ENCODE data around the gene SLC25A6. TPM values are rescaled to one million over a fixed set of nuclear protein-coding genes. Genes with fewer than 3 reads are reported as not detected.
"Not testable (repeated sequence)": the region's sequence is repeated elsewhere in the genome, so short reads cannot be mapped to it uniquely, and the experiment has no call there.

Gene SLC25A6
- total RNA-seq, 1 donor from 2014 or later: 329 TPM

GRCh38 chrX:1412551-1413161 is 20.7 kb upstream of the SLC25A6 start:
- no peak for DNase-seq (ENCODE audit: low spot score)

DNA sequence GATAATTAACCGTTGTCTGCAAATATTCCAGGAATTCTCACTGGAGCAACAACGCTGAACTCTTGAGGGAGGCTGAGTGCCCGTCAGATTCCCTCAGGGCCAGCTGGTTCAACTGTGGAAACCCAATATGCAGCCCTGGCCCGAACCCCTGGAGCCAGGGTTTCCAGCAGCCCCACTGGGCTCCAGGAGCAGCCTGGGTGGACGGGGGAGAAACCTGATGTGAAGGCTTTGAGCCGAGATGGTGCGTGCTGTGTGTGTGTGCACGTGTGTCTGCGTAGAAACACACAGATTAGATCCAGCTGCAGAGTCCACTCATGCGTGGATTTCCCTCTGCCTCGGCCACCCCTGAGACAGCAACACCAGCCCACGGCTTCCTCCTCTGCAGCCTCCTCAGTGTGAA is 19.4 kb upstream of the SLC25A6 start:
- DNase-seq (ENCODE audit: low spot score): no peak

DNA sequence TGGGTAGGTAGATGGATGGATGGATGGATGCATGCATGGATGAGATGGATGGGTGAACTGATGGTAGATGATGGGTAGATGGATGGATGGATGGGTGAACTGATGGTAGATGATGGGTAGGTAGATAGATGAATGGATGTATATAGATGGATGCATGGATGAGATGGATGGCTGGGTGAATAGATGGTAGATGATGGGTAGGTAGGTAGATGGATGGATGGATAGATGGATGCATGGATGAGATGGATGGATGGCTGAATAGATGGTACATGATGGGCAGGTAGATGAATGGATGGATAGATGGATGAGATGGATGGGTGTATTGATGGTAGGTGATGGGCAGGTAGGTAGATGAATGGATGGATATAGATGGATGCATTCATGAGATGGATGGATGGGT is 15.1 kb upstream of the SLC25A6 start:
- no peak for DNase-seq (ENCODE audit: low spot score)

DNA sequence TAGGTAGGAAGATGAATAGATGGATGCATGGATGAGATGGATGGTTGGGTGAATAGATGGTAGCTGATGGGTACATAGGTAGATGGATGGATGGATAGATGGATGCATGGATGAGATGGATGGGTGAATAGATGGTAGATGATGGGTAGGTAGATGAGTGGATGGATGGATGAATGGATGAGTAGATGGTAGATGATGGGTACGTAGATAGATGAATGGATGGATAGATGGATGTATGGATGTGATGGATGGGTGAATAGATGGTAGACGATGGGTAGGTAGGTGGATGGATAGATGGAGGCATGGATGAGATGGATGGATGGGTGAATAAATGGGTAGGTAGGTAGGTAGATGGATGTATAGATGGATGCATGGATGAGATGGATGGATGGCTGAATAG is 13.9 kb upstream of the SLC25A6 start:
- not testable (repeated sequence) for DNase-seq (ENCODE audit: low spot score)

GRCh38 chrX:1403867-1404266 is 12.0 kb upstream of the SLC25A6 start:
- DNase-seq (ENCODE audit: low spot score): not testable (repeated sequence)

GRCh38 chrX:1403228-1403627 is 11.3 kb upstream of the SLC25A6 start:
- no peak for DNase-seq (ENCODE audit: low spot score)

DNA sequence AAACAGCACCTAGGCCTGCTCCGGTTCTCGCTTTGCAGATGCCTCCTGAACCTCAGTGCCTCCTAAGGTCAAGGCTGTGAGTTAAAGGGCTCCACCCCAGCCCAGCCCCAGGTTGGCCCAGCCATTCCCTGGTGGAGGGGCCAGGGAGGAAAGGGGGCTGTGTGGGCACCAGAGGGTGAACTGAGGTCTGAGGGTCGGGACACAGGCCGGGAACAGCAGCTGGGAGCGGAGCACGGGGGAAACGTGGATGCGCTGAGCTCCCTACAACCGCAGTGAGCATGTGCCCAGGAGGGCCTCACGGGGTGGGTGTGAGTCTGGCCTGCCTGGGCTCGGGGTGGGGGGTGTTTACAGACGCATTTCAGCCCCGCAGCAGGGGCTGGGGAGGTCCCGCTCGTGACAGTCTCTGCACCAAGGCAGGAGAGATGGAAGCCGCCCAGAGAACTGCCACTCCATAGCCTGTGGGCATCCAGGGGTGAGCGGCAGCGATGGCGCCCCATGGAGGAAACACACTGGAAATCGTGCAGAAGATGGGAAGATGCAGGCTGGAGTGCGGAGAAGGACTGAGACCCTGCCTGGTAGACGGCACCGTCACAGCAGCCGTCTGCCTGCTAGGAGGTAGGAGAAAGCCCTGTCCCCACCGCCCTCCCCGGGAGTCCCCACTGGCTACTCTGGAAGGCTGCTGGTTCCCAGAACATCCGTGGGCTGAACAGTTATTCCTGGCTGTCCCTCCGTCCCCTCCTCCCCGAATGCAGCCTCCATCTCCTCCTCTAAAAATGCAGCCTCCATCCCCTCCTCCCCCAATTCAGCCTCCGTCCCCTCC is 9.9 kb upstream of the SLC25A6 start:
- no peak for DNase-seq (ENCODE audit: low spot score)

DNA sequence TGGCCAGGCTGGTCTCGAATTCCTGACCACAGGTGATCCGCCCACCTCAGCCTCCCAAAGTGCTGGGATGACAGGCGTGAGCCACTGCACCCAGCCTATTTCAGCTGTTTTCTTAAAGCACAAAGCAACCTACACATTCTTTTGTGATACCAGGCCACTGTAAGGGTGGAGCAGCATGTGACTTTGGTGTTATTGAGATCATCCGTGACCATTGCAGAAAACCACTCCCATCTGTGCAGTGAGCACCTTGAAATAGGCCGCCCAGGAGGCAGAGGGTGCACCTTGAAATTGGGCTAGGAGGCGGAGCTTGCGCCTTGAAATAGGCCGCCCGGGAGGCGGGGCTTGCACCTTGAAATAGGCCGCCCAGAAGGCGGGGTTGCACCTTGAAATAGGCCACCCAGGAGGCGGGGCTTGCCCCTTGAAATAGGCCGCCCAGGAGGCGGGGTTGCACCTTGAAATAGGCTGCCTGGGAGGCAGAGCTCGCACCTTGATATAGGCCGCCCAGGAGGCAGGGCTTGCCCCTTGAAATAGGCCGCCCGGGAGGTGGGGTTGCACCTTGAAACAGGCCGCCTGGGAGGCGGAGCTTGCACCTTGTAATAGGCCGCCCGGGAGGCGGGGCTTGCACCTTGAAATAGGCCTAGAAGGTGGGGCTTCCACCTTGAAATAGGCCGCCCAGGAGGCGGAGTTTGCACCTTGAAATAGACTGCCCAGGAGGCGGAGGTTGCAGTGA is 9.0 kb upstream of the SLC25A6 start:
- no peak for DNase-seq (ENCODE audit: low spot score)

GRCh38 chrX:1400049-1400448 is 8.1 kb upstream of the SLC25A6 start:
- no peak for DNase-seq (ENCODE audit: low spot score)

DNA sequence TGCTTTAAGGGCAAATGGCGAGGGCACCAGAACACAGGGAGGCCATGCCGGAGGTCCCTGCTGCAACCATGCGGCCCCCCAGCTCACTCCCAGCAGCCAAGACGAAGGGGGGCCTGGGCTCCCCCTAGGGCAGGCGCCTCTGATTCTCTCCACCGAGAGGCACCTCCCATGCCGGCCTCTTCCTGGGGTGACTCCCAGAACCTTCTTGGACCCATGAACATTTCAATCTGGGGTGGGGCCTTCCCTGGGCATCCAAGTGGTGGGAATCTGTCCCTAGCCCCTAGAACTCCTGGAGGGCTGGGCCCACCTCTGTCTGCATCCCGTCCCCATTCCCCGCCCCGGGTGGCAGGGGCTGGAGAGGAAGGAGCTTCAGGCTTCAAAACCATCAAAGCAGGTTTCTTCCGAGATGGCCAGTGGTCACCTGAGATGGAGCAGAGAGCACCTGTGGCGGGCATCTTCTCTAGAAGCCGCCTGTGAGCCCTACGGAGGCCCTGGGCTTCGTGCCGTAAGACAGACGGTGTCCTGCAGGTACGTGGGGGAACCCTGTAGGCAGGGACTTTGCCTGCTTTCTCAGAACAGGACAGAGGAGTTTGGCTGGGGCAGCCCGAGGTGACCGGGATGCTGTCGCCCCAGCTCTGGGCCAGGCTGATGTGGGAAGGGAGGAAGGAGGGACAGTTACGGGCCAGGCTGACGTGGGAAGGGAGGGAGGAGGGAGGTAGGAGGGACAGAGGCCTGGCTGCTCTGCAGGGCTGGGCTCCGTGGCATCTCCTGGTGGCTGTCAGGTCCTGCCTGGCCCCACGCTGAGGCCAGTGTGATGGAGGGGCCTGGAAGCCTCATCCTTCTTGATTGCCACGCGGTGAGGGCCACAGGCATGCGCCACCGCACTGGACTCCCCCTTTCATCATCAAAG is 6.8 kb upstream of the SLC25A6 start:
- DNase-seq (ENCODE audit: low spot score): no peak

- DNase-seq (ENCODE audit: low spot score): no peak
Observed at GRCh38 chrX:1397441-1398270, 5.7 kb upstream of the SLC25A6 start.

- DNase-seq (ENCODE audit: low spot score): no peak
Observed at GRCh38 chrX:1397001-1397400, 5.1 kb upstream of the SLC25A6 start.

GRCh38 chrX:1395646-1396216 is 3.8 kb upstream of the SLC25A6 start:
- DNase-seq (ENCODE audit: low spot score): no peak

DNA sequence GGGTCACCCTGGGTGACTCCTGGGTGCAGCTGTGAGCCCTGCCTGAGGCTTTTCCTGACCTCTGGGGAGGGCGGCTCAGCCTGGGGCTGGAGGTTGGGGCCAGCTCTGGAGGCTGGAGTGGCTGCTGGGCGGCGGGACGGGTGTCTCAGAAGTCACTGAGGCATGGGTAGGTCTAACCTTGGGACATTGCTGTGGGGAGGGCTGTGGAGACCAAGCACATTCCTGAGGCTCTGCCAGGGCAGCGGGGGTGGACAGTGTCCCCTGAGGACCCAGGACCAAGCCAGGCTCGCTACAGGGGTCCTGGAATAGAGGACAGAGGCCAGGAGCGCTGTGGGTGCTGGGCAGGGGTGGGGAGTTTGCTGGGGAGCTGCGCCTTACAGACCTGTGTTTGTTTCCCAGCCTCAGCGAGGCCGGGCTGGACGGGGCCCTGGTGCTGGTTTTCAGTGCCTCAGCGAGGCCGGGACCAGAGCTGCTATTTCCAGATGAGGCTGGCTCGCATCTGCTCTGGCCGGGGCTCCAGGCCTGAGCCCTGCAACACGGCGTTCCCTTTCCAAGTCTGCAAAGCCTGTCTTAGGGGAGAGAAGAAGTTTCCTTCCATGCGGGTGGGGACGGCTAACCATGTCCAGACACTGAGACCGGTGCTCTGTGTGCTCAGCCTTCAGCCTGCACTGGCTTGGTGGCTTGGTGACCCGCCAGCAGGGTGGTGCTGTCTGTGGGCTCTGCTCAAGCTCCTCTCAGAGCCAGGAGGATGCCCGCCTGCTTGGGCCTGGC is 3.0 kb upstream of the SLC25A6 start:
- no peak for DNase-seq (ENCODE audit: low spot score)

DNA sequence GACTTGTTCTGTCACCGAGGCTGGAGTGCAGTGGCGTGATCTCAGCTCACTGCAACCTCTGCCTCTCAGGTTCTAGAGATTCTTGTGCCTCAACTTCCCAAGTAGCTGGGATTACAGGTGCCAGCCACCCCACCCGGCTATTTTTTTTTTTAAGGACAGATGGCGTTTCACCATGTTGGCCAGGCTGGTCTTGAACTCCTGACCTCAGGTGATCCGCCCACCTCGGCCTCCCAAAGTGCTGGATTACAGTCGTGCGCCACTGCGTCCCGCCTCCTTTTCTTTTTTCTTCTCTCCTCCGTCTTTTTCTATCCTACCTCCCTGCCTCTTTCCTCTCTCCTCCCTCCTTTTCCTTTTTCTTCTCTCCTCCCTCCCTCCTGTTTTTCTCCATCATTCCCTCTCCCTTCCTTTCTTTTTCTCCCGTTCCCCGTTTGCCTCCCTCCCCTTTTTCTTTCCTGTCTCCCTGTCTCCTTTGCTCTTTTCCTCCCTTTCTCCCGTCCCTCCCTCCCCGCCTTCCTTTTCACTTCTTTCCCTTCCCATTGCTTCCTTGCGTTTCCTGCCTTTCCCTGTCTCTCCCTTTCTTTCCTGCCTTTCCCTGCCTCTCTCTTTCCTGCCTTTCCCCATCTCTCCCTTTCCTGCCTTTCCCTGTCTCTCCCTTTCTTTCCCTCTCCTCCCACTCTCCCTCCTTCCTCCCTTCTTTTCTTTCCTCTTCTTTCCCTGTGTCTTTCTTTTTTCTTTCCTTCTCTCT is 2.1 kb upstream of the SLC25A6 start:
- no peak for DNase-seq (ENCODE audit: low spot score)

GRCh38 chrX:1392376-1393068 is 609 bp upstream of the SLC25A6 start:
- peak; percentile 57 for DNase-seq (ENCODE audit: low spot score)

DNA sequence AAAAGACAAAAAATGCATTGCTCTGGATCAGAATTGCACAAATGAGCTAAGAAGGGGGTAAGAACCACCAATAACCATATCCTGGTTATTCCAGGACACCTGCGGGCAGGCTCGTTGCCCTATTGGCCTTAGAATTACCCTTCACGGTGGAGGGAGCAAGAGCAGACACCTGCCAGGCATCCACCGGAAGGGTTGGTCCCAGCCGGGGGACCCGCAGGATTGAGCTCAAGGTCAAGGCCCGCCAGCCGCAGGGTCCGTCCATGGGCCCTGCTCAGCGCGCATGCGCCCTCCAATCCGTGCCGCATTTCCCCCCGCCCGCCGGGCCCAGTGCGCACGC is 575 bp downstream of the SLC25A6 start:
- DNase-seq (ENCODE audit: low spot score): peak; percentile 92

DNA sequence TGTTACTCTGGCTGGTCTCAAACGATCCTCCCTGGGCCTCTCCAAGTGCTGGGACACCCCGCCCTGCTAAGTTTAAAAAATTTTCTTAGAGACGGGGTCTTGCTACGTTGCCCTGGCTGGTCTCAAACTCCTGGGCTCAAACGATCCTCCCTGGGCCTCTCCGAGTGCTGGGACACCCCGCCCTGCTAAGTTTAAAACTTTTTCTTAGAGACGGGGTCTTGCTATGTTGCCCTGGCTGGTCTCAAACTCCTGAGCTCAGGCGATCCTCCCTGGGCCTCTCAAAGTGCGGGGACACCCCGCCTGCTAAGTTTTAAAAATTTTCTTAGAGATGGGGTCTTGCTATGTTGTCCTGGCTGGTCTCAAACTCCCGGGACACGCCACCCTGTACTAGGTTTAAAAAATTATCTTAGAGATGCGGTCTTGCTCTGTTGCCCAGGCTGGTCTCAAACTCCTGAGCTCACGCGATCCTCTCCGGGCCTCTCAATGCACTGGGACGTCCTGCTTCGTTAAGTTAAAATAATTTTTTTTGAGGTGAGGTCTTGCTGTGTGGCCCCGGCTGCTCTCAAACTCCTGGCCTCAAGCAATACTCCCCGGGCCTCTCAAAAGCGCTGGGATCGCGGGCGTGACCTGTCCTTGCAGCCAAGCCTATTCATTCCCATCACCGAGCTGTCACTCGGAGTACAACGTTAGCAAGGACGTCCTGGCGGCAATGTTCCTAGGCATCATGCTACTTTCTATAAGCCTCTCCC is 1.1 kb downstream of the SLC25A6 start:
- DNase-seq (ENCODE audit: low spot score): no peak

Measured in mucosa of gallbladder (tissue), 1 donor.